Frontal cortex (tissue), 4 donors: Measurements from ENCODE around the gene PDHB. TPM values are rescaled to one million over a fixed set of nuclear protein-coding genes. Genes with fewer than 3 reads are reported as not detected.

ENCODE experiments used
- DNase-seq, 2 donors: peaks; one replicate each; pipeline ENCODE4 v3.0.0; 2012; ENCODE audit warnings: low spot score in 2 of 2
- FAIRE-seq: peaks from 2 replicates; lab custom pipeline; 2012; peaks lifted over from hg19 to GRCh38; lab: Jason Lieb, UNC
- total RNA-seq: library from RNA; depleted of rRNA; stranded (reverse); fragments of >200 nt; gene quantifications from one replicate; pipeline ENCODE4 v1.2.3, GENCODE V29; 2014
- donor health status: control.
- donor health status: control.
- donor health status: control.

Gene PDHB
- total RNA-seq, 1 donor from 2014 or later = 56.3 TPM

GRCh38 chr3:58377750-58378149, 55.9 kb downstream of the PDHB start:
- FAIRE-seq = no peak

More at GRCh38 chr3:58377750-58378149, 55.9 kb downstream of the PDHB start:
- no peak for DNase-seq

Other genes starting within 250 kb of the PDHB start
- 0.41 TPM for gene DNASE1L3, start 222.9 kb downstream of the PDHB start, total RNA-seq
- gene ABHD6, start 196.0 kb downstream of the PDHB start, total RNA-seq = 22.4 TPM
- 18.8 TPM for gene RPP14, start 127.6 kb downstream of the PDHB start, total RNA-seq
- 6.5 TPM for gene HTD2, start 127.3 kb downstream of the PDHB start, total RNA-seq
- gene PXK, start 100.9 kb downstream of the PDHB start, total RNA-seq = 22.0 TPM
- gene KCTD6, start 58.3 kb upstream of the PDHB start, total RNA-seq = 24.5 TPM
- 1.6 TPM for gene ACOX2, start 103.4 kb upstream of the PDHB start, total RNA-seq
- gene FAM107A, start 143.6 kb upstream of the PDHB start, total RNA-seq = 15.5 TPM
- not detected for gene FAM3D, start 232.9 kb upstream of the PDHB start, total RNA-seq